Brain microvascular endothelial cell (primary cell): ENCODE results near the gene BNC1.

ENCODE experiments used
- DNase-seq: peaks from one replicate; pipeline ENCODE4 v3.0.0-alpha.2; 2020
- H3K27ac ChIP-seq: fragments of 250-450 bp; sonication (Bioruptor Pico); 2 replicates; pipeline ENCODE4 v1.5.1; 2020; ENCODE audit warnings: mild to moderate bottlenecking, moderate library complexity
- H3K27me3 ChIP-seq: fragments of 250-450 bp; sonication (Bioruptor Pico); replicated peaks from 2 replicates; pipeline ENCODE4 v1.5.1; 2020; ENCODE audit warnings: mild to moderate bottlenecking
- H3K36me3 ChIP-seq: fragments of 250-450 bp; sonication (Bioruptor Pico); replicated peaks from 2 replicates; pipeline ENCODE4 v1.5.1; 2020; ENCODE audit warnings: mild to moderate bottlenecking
- H3K4me3 ChIP-seq: 2 replicates; pipeline ENCODE4 v1.5.1; 2011; ENCODE audit warnings: low read depth, mild to moderate bottlenecking, control low read depth, low read length, moderate library complexity
- in situ Hi-C: cut with HindIII; loops from 2 replicates; pipeline ENCODE4 v1.10.0; 2017; ENCODE audit warnings: low sequenced_read_pairs, low pct_ligation_motif_present
- TF ChIP-seq, protein P1 (sequence below): IDR thresholded peaks from 2 replicates; pipeline ENCODE4 v1.5.1; 2011; ENCODE audit warnings: low read depth, mild to moderate bottlenecking, moderate library complexity, low read length, control low read depth, inconsistent platforms; ENCODE audit errors: missing control alignments

BNC1 gene

GRCh38 chr15:83303535-83303934, 19.1 kb upstream of the BNC1 start:
- H3K27ac ChIP-seq: no peak overlapping the region
- no peak overlapping the region for H3K4me3 ChIP-seq
- in situ Hi-C loops: no loop called here
- TF ChIP-seq, protein P1, sequence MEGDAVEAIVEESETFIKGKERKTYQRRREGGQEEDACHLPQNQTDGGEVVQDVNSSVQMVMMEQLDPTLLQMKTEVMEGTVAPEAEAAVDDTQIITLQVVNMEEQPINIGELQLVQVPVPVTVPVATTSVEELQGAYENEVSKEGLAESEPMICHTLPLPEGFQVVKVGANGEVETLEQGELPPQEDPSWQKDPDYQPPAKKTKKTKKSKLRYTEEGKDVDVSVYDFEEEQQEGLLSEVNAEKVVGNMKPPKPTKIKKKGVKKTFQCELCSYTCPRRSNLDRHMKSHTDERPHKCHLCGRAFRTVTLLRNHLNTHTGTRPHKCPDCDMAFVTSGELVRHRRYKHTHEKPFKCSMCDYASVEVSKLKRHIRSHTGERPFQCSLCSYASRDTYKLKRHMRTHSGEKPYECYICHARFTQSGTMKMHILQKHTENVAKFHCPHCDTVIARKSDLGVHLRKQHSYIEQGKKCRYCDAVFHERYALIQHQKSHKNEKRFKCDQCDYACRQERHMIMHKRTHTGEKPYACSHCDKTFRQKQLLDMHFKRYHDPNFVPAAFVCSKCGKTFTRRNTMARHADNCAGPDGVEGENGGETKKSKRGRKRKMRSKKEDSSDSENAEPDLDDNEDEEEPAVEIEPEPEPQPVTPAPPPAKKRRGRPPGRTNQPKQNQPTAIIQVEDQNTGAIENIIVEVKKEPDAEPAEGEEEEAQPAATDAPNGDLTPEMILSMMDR: no peak
- no peaks in the 10 kb centered on the region for H3K36me3 ChIP-seq
- H3K27me3 ChIP-seq: no peaks in the 10 kb centered on the region
- DNase-seq: no peak

- no peak for DNase-seq
- no peaks in the 10 kb centered on the region for H3K27me3 ChIP-seq
- TF ChIP-seq, protein P1: no peak
- no peak overlapping the region for H3K27ac ChIP-seq
- in situ Hi-C loops: no loop called here
- no peaks in the 10 kb centered on the region for H3K36me3 ChIP-seq
- no peak overlapping the region for H3K4me3 ChIP-seq
These were observed 16.4 kb upstream of the BNC1 start for GRCh38 chr15:83300826-83301225.

DNA sequence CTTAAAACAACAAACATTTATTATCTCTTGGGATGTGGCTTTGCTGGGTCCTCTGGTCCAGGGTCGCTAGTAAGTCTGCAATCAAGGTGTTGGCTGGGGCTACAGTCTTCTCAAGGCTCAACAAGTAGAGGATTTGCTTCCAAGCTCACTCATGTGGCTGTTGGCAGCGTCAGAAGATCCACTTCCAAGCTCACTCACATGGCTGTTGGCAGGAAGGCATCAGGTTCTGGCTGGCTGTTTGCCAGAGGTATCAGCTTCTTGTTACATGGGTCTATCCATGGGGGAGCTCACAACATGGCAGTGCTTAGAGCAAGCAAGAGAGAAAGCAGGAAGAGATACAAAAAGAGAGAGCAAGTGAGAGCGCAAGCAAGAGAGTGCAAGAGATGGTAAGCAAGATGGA, 15.0 kb upstream of the BNC1 start:
- Histone ChIP-seq H3K4me3 (no peak overlapping the region), H3K36me3 (no peaks in the 10 kb centered on the region), H3K27ac (no peak overlapping the region), H3K27me3 (no peaks in the 10 kb centered on the region)
- DNase-seq: no peak
- TF ChIP-seq, protein P1: no peak
- in situ Hi-C loops: no loop called here

- TF ChIP-seq, protein P1: no peak
- Histone ChIP-seq H3K4me3 (no peak overlapping the region), H3K27ac (no peak overlapping the region), H3K36me3 (no peaks in the 10 kb centered on the region), H3K27me3 (no peaks in the 10 kb centered on the region)
- in situ Hi-C loops: no loop called here
- DNase-seq: no peak
These were observed 11.0 kb upstream of the BNC1 start for GRCh38 chr15:83295417-83295816.

DNA sequence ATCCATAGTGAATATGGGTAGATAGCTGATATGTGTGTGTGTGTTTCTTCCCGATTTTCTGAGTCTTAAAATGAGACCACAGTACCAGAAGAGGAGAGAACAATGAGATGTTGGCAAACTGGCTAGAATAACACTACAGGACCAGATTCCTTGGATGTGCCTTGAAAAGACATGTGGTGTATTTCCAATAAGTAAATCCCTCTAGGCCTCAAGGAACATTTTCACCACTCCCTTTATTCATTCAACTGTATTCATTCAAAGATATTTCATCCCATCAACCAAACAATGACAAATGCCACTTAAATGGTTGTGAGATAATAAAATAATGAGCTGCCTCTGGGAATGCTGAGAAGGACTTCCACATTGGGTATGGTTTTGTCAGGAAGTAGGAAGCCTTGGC, 8.7 kb upstream of the BNC1 start:
- no peaks in the 10 kb centered on the region for H3K36me3 ChIP-seq
- TF ChIP-seq, protein P1: no peak
- H3K27me3 ChIP-seq: no peaks in the 10 kb centered on the region
- H3K4me3 ChIP-seq: no peak overlapping the region
- H3K27ac ChIP-seq: no peak overlapping the region
- in situ Hi-C loops: no loop called here
- DNase-seq: no peak

GRCh38 chr15:83292317-83292716, 7.9 kb upstream of the BNC1 start:
- in situ Hi-C loops: no loop called here
- Histone ChIP-seq H3K36me3 (no peaks in the 10 kb centered on the region), H3K27ac (no peak overlapping the region), H3K4me3 (no peak overlapping the region), H3K27me3 (no peaks in the 10 kb centered on the region)
- DNase-seq: no peak
- TF ChIP-seq, protein P1: no peak
